Measurements from ENCODE around the gene CBLB.

Gene CBLB

DNA sequence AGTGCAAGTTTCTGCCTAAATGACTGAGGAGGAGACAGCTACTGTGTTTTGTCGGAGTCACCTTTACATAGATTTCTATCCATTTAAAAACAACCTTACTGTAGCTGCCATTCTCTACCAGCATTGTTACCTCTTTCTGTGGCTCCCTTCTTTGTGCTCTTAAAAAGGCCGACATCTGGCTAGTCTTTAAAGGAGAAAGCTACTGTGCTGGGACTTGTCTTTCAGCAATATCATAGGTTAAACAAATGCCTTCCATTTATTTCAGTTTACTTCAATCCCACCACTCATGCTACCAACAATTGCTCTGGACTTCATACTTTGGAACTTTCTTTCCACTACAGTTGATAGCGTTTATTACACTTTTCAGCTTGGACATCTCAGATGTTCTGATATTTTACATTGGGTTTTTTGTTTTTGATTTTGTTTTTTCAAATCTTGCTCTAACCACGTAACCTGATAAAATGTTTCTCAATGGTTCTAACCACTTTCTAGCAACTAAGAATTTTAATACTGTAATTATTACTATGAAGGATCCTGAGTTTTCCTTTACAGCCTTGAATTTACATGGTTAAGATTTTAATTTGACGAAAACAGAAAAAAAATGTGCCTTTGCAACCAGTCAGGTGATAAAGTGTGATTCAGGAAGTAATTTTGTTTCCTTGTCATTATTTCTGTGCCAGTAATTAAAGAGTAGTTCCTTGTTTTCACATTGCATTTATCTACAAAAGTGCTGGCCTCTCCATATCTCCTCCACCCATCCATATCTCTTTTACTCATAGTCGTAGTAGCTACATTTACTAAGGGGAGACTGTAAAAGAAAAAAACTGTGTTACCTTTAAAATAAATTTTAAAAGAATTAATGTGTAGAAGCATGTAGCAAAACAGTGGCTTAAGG, 1.3 kb upstream of the CBLB start:
- peak; percentile 23 for DNase-seq

DNA sequence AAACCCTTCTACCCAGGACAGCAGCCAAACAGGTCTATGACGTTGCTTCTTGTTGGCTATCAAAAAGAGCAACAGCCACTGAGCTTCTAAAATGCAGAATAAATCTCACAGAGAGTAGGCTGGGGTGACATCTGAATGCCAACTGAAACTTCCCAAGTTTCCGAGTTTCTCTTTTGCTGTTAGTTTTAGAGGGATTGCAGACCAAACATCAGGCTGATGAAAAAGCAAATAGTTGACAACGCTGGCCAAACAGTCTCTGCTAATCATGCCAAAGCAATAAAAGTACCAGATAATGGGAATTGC, 670 bp upstream of the CBLB start:
- no peak for DNase-seq

DNA sequence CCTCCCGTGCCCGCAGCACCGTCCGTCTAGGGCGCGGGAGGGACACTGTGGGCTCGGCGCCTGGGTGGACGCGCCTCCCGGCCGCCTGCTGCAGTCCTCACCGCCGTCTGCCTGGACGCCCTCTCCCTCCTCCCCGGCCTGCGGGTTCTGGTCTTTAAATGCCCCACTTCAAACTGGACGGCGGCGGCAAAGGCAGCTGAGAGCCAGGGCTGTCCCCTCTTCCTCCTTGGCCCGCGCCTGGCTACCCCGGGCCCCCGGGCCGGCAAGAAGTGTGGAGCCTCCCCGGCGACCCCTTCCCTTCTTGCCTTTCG, 426 bp downstream of the CBLB start:
- DNase-seq = no peak

DNA sequence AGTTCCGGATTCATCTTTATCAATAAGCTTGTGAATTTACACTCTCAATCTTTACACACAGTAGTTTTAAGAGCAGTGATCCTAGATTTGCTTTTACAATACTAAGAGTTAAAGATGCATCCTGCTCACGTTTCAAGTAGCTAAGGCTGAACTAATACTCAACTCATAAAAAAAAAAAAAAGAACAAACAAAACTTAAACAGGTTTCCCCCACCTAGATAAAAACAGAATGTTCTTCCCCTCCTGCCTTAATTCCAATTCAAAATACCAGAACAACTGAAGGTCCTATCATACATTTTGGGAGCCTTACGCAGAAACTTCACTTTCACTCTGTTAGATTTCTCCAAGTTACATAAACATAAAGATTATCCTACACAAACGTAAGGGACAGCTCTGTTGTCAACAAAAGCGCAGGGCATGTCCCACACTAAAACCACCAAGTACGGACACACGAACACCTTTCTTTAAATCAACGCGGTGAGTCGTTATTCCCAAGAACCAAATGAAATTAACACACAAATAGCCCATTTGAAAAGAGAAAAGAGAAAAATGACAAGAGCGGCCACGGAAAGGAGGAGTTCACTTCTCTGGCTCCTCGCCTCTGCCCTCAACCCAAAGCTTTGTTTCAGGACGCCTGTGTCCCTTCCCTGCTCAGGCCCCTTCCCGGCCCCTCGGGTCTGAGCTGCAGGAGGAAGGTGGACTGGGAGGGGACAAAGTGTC, 941 bp downstream of the CBLB start:
- no peak for DNase-seq

DNA sequence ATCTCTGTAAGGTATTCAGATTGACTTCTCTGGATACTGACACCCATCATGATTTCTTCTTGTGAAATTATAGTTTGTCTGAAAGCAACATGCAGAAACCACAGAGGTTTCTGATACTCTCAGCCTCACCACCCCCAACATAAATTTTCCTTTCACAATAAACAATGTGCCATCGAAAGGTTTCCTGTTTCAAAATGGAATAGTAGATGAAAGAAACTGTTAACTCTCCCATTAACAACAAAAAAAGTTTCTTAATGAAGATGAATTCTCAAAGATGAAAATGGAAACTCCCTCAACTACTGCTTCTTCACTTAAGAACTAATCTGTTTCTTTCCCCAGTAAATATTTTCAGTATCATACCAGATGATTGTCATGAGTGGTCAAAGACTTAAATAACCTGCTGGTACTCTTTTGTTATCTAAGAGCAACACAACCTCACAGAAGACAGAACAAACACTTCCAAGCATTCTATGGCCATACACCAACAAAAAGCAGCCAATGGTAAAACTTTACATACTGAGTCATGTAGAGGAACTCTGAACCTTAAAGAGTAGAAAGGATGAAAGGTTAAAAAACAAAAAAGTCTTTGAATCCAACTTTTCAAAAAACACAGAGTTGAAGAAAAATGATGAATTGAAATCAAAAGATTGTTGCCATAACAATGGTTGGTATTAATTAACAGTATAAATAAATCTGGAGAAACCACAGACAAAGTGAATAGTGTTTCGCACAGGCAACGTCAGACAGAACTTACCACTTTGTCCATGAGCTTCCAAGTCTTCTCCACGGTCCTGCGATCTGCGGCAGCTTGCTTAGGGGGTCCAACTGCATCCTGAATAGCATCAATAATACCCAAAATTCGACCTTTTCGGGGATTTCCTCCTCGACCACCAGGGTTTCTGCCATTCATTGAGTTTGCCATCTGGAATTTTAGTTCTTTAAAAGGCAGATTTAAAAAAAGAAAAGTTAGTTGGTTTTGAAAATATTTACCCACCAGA, 1.9 kb downstream of the CBLB start:
- no peak for DNase-seq

DNA sequence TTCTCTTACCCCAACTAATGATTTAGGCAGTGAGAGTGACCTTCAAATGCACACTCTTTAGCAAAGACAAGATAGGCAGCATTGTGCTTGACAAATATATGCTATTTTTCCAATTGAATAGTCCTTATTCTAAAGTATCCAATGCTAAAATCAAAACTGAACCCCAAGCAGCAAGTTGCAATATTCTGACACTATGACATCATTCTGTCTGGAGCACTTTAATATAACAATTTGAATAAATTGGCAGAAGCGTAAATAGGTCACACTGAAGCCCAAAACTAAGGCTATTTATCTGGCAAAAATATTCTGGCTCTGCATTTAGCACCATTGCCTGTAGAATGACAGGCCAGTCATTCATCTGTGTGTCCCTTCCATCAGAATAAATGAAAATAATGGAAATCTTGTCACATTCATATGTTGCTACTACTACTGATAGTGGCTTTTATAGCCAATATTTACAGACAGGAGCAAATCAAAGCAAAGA, 2.9 kb downstream of the CBLB start:
- DNase-seq = no peak

DNA sequence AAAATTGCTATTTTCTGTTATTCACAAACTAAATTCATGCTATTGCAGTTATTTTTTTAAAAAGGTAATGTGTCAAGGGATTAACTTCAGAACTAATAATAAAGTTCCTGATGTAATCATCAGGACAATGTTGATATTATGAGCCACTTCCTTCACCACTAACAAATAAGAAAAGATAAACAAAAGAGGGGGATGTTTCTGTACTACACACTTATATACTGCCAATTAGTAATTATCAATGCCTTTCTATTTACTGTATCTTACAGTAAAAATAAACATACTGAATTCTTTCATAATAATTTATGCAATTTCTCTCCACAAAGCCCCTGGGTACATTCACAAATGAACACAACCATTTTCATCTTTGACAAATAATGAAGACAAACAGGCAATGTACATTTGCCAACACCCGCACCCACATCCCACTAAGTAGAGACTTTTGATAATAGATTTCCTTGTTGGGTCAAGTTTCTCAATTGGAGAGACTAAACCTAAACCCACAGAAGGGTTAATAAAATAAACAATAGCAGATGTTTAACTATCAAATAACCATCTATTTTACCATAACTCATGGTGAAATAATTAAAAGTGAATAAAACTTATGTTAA, 3.7 kb downstream of the CBLB start:
- no peak for DNase-seq

DNA sequence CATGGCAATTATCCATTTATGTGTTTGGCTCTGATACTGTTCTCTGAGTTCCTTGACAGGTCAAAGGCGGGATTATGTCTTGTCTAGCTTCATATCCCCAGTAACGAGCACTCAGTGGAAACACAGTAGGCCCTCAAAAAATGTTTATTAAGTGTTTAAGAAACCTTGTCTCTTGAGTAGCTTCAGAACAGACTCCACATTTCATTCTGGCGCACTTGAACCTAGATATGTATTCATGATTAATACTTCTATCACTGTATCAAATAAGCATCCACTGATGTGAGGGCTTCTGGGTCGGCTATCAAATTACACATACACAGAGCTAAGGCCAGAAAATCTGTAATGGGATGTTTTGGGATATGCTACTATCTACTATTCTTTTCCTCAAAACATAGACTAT, 4.6 kb downstream of the CBLB start:
- no peak for DNase-seq

DNA sequence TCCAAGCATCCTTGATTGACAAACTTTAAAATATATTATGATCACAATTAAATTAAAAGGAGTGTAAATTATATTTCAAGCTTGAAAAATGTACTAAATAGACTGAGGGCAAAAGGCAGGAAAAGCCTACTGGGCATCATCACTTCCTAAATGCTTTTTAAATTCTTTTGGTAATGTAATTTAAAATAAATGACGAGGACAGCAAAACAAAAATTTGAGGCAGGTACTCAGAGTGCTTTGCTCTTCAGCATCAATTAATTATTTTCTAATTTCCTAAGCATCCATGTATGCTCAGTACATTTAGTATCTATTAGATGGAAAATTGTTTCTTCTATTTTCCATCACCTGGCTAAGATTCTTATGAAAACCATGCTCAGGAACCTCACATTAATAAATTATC, 5.2 kb downstream of the CBLB start:
- no peak for DNase-seq

DNA sequence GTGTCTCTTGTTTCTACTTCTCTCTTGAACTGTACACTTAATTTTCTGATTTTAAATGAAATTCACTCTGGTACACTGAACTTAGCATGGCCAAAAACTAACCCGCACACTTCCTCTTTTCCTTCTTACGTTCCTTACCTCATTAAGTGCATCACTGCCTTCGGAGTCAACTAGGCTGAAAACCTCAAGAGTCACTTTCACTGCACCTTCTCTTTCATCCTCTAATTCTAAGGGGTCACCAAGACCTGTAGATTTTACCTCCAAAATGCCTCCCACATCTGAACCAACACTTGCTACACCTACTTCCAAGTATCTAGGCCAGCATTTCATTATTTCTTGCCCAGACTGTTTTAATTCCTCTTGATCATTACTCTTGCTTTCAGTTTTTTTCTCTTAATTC, 6.6 kb downstream of the CBLB start:
- no peak for DNase-seq

DNA sequence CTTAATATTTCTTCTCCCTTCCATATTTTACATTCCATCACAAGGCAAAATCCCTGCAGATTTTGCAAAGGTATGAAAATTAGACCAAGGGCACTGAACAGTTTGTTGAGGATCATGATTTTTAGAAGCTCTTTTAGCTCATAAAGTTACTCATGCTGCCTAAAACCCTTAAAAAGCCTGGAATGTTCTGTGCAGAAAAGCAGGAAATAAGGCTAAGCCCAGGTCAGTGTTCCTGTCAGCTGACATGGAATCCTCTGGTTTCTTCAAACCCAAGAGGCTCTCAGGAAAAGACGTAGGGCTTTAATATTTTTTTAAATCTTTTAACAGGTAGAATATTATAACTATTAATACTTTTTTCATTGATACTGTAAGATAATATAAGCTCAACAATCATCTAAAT, 8.2 kb downstream of the CBLB start:
- DNase-seq = no peak

DNA sequence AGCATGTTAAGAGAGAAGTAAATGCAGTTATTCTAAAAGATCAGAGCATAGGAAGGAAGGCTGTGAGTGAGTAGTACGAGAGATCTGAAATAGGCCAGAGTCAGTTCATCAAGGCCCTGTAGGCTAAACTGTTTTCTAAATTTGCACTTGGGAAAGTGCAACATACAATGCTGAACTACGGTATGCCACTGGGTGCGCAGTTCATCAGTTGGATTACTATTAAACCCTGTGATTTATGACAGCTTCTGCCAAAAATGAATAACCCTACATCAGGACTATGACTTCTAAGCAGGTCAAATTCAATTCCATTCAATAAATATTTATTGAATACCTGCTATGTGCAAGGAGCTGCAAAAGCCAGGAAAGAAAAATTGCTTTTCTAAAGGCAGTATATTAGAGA, 10.8 kb downstream of the CBLB start:
- DNase-seq = no peak

DNA sequence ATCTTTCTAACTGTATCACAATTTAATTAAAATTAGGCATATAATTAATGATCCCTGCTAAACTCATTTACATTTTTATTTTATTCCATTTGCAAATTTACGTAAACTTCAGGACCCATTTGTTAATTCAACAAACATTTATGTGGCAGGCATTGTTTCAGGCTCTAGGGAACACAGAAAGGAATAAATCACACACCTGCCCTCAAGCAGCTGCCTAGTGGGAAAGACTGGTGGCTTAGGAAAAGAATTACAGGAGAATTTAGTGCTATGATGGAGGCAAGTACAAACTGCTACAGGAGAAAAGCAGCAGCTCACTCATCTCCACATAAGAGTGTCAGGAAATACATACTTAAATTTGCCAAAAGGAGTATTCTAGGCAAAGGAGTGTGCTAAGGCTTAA, 11.2 kb downstream of the CBLB start:
- no peak for DNase-seq

DNA sequence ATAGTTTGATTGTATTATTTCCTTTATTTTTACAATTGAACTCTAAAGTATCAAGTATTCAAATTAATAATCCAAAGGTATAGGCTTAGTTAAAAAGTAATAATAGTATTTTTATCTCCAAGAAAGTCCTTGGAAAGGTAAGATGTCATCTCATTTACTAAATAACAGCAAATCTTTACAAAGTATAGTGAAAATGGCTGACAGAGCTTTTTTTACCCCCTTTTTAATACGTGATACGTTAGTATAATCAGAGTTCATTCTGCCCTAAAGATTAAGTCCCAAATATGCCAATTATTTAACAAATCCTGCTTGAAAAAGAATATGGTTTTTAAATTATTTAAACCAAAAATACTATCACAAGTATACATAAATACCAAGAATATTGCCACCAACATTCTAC, 12.2 kb downstream of the CBLB start:
- DNase-seq = no peak

DNA sequence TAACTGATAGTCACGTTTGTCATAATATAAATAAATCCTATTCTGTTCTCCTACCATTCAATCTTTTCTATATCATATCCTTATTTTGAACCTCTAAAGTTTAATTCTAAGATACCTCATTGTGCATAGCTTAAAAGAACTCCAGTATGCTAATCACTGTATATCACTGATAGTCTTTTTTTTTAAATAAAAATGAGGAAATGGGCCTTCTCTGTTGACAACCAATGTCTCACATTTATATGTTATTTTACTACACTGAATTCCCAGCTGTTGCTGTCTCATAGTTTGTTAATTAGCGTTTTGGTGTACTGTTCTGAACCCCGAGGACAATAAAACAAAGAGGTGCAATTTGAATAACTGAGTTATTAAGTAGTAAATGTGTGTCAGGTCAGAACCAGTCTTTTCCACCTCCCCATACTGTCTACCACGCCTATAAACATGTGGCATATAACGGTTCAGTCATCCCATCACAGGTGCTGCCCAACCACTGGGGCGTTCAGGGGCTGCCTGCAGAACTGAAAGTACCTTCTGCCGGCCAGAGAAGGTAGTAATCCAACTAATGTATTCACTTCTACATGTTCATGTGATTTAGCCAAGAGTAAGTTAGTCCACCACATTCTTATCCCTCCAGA, 14.9 kb downstream of the CBLB start:
- no peak for DNase-seq

DNA sequence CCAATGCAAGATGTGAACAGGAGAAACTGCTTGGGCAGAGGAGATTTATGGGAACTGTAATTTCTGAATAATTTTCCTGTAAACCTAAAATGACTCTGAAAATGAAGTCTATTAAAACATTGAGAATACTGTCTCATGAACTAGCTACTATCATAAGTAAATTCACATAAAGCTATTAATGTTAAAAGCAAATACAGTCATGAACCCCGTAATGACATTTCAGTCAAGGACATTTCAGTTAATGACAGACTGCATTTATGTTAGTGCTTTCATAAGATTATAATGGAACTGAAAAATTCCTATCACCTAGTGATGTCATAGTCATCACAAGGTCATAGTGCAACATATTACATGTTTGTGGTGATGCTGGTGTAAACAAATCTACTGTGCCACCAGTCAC, 17.2 kb downstream of the CBLB start:
- no peak for DNase-seq

DNA sequence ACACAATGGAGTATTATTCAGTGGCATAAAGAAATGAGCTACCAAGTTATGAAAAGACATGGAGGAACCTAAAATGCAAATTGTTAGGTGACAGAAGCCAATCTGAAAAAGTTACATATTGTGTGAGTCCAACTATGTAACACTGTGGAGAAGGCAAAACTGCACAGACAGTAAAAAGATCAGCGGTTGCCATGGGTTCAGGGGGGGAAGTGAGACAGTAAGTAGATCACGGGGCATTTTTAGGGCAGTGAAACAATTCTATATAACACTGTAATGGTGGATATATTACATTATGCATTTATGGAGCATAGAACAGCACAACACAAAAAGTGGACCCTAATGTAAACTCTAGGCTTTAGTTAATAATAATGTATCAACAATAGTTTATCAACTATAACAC, 17.6 kb downstream of the CBLB start:
- no peak for DNase-seq

DNA sequence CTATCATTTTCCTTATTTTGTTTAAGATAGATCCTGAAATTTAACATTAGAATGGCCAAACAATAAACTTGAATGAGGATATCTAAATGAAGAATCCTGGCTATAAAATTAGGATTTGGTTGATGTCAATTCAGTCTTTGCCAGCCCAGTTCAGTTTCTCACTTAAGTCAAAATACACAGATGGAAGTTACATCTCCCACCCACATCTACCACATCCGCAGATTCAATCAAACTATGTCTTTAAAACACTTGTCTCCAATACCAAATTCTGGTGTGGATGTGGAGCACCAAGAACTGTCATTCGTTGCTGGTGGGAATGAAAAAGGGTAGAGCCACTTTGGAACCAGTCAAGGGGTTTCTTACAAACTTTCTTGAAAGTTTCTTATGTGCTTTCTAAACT, 18.2 kb downstream of the CBLB start:
- DNase-seq = no peak

DNA sequence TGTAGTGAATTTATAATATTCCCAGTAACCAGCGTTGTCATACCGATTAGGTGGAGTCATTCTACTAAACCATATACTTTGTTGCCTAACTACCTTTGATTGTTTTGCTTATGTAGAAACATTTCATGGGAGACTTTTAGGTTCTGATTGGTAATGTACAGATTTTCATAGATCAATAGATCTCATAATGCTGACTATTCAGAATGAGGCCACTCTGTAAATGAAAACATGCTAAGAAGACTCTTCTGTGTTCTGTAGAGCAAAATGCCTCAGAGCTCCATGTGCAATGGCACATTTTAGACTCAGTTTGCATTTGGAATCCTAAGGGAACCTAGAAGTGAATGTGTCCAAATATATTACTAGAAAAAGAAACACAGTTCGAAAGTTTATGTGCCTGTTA, 20.0 kb downstream of the CBLB start:
- no peak for DNase-seq

DNA sequence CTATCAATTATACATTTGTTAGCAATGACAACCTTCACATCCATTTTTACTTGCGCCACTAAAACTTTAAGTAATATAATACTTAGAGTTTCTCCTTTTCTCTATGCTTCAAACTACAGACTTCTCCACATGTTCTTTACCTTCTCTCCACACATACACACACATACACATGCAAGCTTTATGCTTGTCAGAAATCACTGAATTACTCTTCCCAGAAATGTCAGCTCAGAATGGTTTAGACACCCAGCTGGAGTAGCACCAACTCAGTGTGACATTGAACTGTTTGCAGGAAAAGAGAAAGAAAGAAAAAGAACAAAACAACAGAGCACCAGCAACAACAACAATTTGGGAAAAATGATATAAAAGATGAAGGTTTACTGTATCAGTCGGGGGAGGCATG, 20.9 kb downstream of the CBLB start:
- no peak for DNase-seq

DNA sequence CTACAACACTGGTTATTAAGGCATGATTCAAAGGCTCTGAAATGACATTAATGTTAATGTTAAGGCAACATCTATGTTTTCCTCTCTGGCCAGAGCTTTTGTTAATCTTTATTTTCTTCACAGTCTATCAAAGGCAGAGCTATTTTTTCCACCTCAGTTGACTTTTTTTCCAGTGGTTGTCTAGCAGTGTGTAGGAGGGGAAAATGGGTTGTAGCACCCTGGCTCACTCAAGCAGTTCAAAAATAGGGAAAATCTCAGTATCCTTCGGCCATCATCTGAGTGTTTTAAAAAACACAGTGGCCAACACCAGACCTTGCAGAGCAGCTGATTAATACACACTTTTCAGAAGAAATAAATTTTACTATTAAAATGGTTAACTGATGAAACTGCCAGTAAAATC, 21.4 kb downstream of the CBLB start:
- no peak for DNase-seq

DNA sequence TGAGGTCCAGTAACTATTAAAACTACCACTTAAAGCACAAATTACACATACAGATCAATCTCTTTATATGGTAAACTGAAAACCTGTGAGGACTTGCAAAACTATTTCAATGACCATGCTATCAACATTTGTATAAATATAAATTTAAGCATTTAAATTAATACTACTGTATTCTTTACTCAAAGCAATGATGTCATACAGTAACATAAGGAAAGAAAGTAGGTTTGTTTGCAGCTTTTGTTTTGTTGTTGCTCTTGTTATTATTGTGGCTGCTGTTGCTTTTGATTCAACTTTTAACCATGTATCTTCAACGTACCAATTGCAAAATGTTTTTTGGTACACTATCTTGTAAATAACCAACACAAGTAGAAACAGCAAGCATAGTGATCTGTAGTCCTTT, 22.0 kb downstream of the CBLB start:
- DNase-seq = no peak

DNA sequence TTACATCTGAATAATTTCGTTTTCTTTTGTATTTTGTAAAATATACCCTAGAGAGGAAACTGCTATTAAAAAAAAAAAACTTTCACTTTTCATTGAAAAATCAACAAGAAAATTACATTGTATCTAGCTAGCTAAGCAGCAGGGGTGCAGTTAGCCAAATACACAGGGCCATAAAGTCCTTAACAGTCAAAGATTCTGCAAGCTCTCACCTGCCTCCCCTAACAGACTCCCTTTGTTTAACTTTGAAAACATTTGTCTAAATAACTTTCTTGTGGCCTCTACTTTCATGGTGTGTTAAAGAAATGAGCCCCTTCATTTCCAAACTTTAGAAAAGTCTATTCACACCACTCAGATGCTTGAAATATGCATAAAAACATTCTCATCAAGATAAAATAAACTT, 23.3 kb downstream of the CBLB start:
- DNase-seq = no peak

Data from NCI-H1694 treated with DMSO at 0.1 percent for 48 hours (cell line).